Gastroesophageal sphincter (tissue), 3 donors: Measurements from ENCODE around the gene SDR42E1.

ENCODE experiments used
- CTCF ChIP-seq, 4 experiments: fragments of 200-600 bp in 2 of 4; fragments of 450-650 bp in 2 of 4; sonication (generic) in 1 of 4; IDR thresholded peaks; one replicate each; pipeline ENCODE4 v1.5.1; 2017 to 2019; ENCODE audit warnings: antibody characterized with exemption in 4 of 4, mild to moderate bottlenecking in 2 of 4, moderate library complexity in 2 of 4
- POLR2A ChIP-seq, 2 donors: fragments of 450-650 bp; IDR thresholded peaks; one replicate each; pipeline ENCODE4 v1.6.1; 2017; ENCODE audit warnings: antibody characterized with exemption in 2 of 2, mild to moderate bottlenecking in 2 of 2, moderate library complexity in 1 of 2
- POLR2AphosphoS5 ChIP-seq: sonication (generic); formaldehyde crosslinking; IDR thresholded peaks from one replicate; pipeline ENCODE4 v1.6.1; 2017; ENCODE audit warnings: antibody characterized with exemption

- TF ChIP-seq CTCF (IDR thresholded peaks at IDR 0.05) (no peak), POLR2AphosphoS5 (no peak), POLR2A (IDR thresholded peaks at IDR 0.05) (no peak)
These were observed 36.1 kb upstream of the SDR42E1 start for GRCh38 chr16:82047374-82047773.
